PFSK-1 (cell line): ENCODE data around the gene S100A5.

Source experiments
- POLR2AphosphoS5 ChIP-seq: IDR thresholded peaks from 2 replicates; pipeline ENCODE4 v1.6.1; 2012; ENCODE audit warnings: low read depth, mild to moderate bottlenecking, control low read depth, low read length, moderate library complexity
- REST ChIP-seq, 2 experiments: IDR thresholded peaks; 2 replicates each; pipeline versions ENCODE4 v1.6.1 to v1.8.0; 2011 to 2012; ENCODE audit warnings: low read depth in 2 of 2, low read length in 2 of 2, control low read depth in 1 of 2, inconsistent platforms in 1 of 2, mild to moderate bottlenecking in 1 of 2, moderate library complexity in 1 of 2; ENCODE audit not compliant: insufficient read depth in 1 of 2

GRCh38 chr1:153573351-153573750 is 32.6 kb upstream of the S100A5 start:
- TF ChIP-seq REST (IDR thresholded peaks at IDR 0.05; ENCODE audit: insufficient read depth in 1 of 2, low read depth in 2 of 2, low read length in 2 of 2) (no peak), POLR2AphosphoS5 (no peak)
